H1 (cell line): Measurements from ENCODE around the gene DRAP1. TPM values are rescaled to one million over a fixed set of nuclear protein-coding genes. Genes with fewer than 3 reads are reported as not detected.

ENCODE experiments used
- CTCF ChIA-PET: fragments of 300-600 bp; sonication (Branson Sonifier 250); formaldehyde crosslinking; loops from one replicate; lab custom pipeline; 2021; ENCODE audit not compliant: partially characterized antibody; lab: Charles Lee
- POLR2A ChIA-PET: fragments of 300-600 bp; sonication (Branson Sonifier 250); formaldehyde crosslinking; loops from one replicate; lab custom pipeline; 2021; ENCODE audit warnings: inconsistent platforms; ENCODE audit not compliant: partially characterized antibody; lab: Charles Lee
- DNase-seq, 2 experiments: peaks; one replicate each; pipeline versions ENCODE4 v3.0.0 to v3.0.0-alpha.2; 2010 to 2022; ENCODE audit warnings: low spot score in 2 of 2, low read depth in 1 of 2, mixed read lengths in 1 of 2
- FAIRE-seq: peaks from 2 replicates; lab custom pipeline; 2011; peaks lifted over from hg19 to GRCh38; lab: Jason Lieb, UNC
- H2AFZ ChIP-seq: 2 replicates; pipeline ENCODE4 v1.8.1; 2012; ENCODE audit warnings: low read length, inconsistent platforms
- H2AK5ac ChIP-seq: 2 replicates; pipeline ENCODE4 v1.6.1; 2013; ENCODE audit warnings: low read depth, low read length
- H2BK120ac ChIP-seq: replicated peaks from 2 replicates; pipeline ENCODE3; 2013; ENCODE audit warnings: low read depth, low read length, inconsistent platforms
- H2BK12ac ChIP-seq: 2 replicates; pipeline ENCODE4 v1.6.1; 2013; ENCODE audit warnings: low read depth, low read length
- H2BK15ac ChIP-seq: 2 replicates; pipeline ENCODE4 v1.6.1; 2013; ENCODE audit warnings: low read length
- H2BK20ac ChIP-seq: 2 replicates; pipeline ENCODE4 v1.6.1; 2013; ENCODE audit warnings: low read length
- H2BK5ac ChIP-seq: 2 replicates; pipeline ENCODE4 v1.6.1; 2013; ENCODE audit warnings: low read depth, low read length
- H3K14ac ChIP-seq: 2 replicates; pipeline ENCODE4 v1.6.1; 2013; ENCODE audit warnings: inconsistent platforms; ENCODE audit not compliant: insufficient read length
- H3K18ac ChIP-seq: 2 replicates; pipeline ENCODE4 v1.6.1; 2013; ENCODE audit warnings: low read length; ENCODE audit errors: extremely low read depth
- H3K23ac ChIP-seq: 2 replicates; pipeline ENCODE4 v1.6.1; 2013; ENCODE audit warnings: inconsistent platforms; ENCODE audit not compliant: insufficient read length
- H3K23me2 ChIP-seq: 2 replicates; pipeline ENCODE4 v1.6.1; 2013; ENCODE audit warnings: low read depth, low read length
- H3K27ac ChIP-seq: 2 replicates; pipeline ENCODE4 v1.6.1; 2011; ENCODE audit warnings: low read depth, low read length, inconsistent platforms
- H3K27me3 ChIP-seq, 4 experiments: replicated peaks in 1 of 4; 1 replicate in 1 of 4; 2 replicates in 3 of 4; pipeline versions ENCODE4 v1.6.1 to v1.8.1; 2011 to 2013; ENCODE audit warnings: low read length in 3 of 4, mild to moderate bottlenecking in 3 of 4, inconsistent platforms in 2 of 4, mixed read lengths in 2 of 4, moderate library complexity in 1 of 4; ENCODE audit not compliant: control insufficient read depth in 3 of 4, insufficient read depth in 3 of 4; ENCODE audit errors: extremely low read depth in 1 of 4
- H3K36me3 ChIP-seq, 4 experiments: 2 replicates each; pipeline versions ENCODE4 v1.6.1 to v1.8.1; 2011 to 2013; ENCODE audit warnings: mild to moderate bottlenecking in 4 of 4, low read length in 3 of 4, moderate library complexity in 2 of 4, control low read depth in 1 of 4, inconsistent platforms in 1 of 4; ENCODE audit not compliant: insufficient read depth in 4 of 4, control insufficient read depth in 2 of 4
- H3K4ac ChIP-seq: replicated peaks from 2 replicates; pipeline ENCODE3; 2013; ENCODE audit warnings: low read length, low read depth, mixed read lengths, inconsistent platforms; ENCODE audit not compliant: insufficient read length
- H3K4me1 ChIP-seq, 4 experiments: replicated peaks in 1 of 4; 1 replicate in 1 of 4; 2 replicates in 3 of 4; pipeline versions ENCODE4 v1.6.1 to v1.8.1; 2011 to 2013; ENCODE audit warnings: low read length in 3 of 4, inconsistent platforms in 2 of 4, mixed read lengths in 1 of 4; ENCODE audit not compliant: insufficient read depth in 4 of 4, control insufficient read depth in 3 of 4
- H3K4me2 ChIP-seq, 2 experiments: 2 replicates each; pipeline versions ENCODE4 v1.6.1 to v1.8.1; 2011 to 2013; ENCODE audit warnings: low read depth in 2 of 2, low read length in 2 of 2, control low read depth in 1 of 2, inconsistent platforms in 1 of 2, mild to moderate bottlenecking in 1 of 2; ENCODE audit not compliant: insufficient read depth in 1 of 2
- H3K4me3 ChIP-seq, 4 experiments: fragments of 200-600, 300-600 bp in 1 of 4; sonication (generic), shearing (Covaris generic), sonication (Bioruptor Twin) in 1 of 4; 2 replicates each; pipeline versions ENCODE4 v1.5.1 to v1.8.1; 2011 to 2016; ENCODE audit warnings: low read length in 4 of 4, low read depth in 3 of 4, control low read depth in 2 of 4, inconsistent platforms in 2 of 4, mild to moderate bottlenecking in 2 of 4, mixed read lengths in 1 of 4, moderate library complexity in 1 of 4; ENCODE audit not compliant: insufficient read depth in 2 of 4; ENCODE audit errors: extremely low read depth in 1 of 4
- H3K56ac ChIP-seq: replicated peaks from 2 replicates; pipeline ENCODE3; 2013; ENCODE audit warnings: low read depth, mild to moderate bottlenecking, mixed read lengths, low read length, inconsistent platforms; ENCODE audit not compliant: insufficient read length
- H3K79me1 ChIP-seq: 2 replicates; pipeline ENCODE4 v1.6.1; 2013; ENCODE audit warnings: low read depth, low read length, control low read depth
- H3K79me2 ChIP-seq, 2 experiments: 2 replicates each; pipeline versions ENCODE4 v1.6.1 to v1.8.1; 2012 to 2013; ENCODE audit warnings: low read length in 2 of 2, mild to moderate bottlenecking in 2 of 2, inconsistent platforms in 1 of 2; ENCODE audit not compliant: insufficient read depth in 2 of 2, control insufficient read depth in 1 of 2
- H3K9ac ChIP-seq, 4 experiments: replicated peaks in 1 of 4; 1 replicate in 1 of 4; 2 replicates in 3 of 4; pipeline versions ENCODE4 v1.6.1 to v1.8.1; 2011 to 2013; ENCODE audit warnings: low read depth in 3 of 4, low read length in 3 of 4, control low read depth in 2 of 4, mild to moderate bottlenecking in 2 of 4, moderate library complexity in 2 of 4, inconsistent platforms in 1 of 4; ENCODE audit errors: extremely low read depth in 1 of 4
- H3K9me3 ChIP-seq, 2 experiments: 2 replicates each; pipeline versions ENCODE4 v1.6.1 to v1.8.1; 2012 to 2013; ENCODE audit warnings: mild to moderate bottlenecking in 2 of 2, moderate library complexity in 2 of 2, control low read depth in 1 of 2, inconsistent platforms in 1 of 2, low read depth in 1 of 2, low read length in 1 of 2, mixed read lengths in 1 of 2; ENCODE audit not compliant: insufficient read depth in 2 of 2
- H4K20me1 ChIP-seq, 2 experiments: replicated peaks in 1 of 2; 2 replicates each; pipeline versions ENCODE3 to v1.8.1; 2011 to 2013; ENCODE audit warnings: inconsistent platforms in 2 of 2, low read length in 2 of 2, mild to moderate bottlenecking in 1 of 2; ENCODE audit not compliant: insufficient read depth in 2 of 2, control insufficient read depth in 1 of 2
- H4K5ac ChIP-seq: 2 replicates; pipeline ENCODE4 v1.6.1; 2013; ENCODE audit warnings: low read length, low read depth, mixed read lengths, inconsistent platforms; ENCODE audit not compliant: insufficient read length
- H4K8ac ChIP-seq: 2 replicates; pipeline ENCODE4 v1.8.0; 2013; ENCODE audit warnings: mild to moderate bottlenecking, moderate library complexity, low read length, inconsistent platforms; ENCODE audit not compliant: insufficient read depth; ENCODE audit errors: extremely low read depth
- H4K91ac ChIP-seq: replicated peaks from 2 replicates; pipeline ENCODE3; 2013; ENCODE audit warnings: low read length, mixed read lengths, inconsistent platforms; ENCODE audit not compliant: insufficient read length
- WGBS, 2 experiments: shearing (Covaris generic) in 1 of 2; methylation state at CpG; one replicate each; pipeline versions ENCODE4 v1.1.6 to v1.1.7; 2013 to 2015; ENCODE audit warnings: low lambda C conversion rate in 2 of 2, mixed read lengths in 2 of 2, inconsistent platforms in 1 of 2, low coverage in 1 of 2, missing lambda C conversion rate in 1 of 2; ENCODE audit not compliant: insufficient replicate concordance in 2 of 2, insufficient coverage in 1 of 2, insufficient read length in 1 of 2; ENCODE audit errors: extremely low coverage in 1 of 2, missing lambda C conversion rate in 1 of 2; 5-methylcytosine and 5-hydroxymethylcytosine counted together
- polyA plus RNA-seq, 7 experiments: library from polyadenylated mRNA; depleted of rRNA in 3 of 7; stranded (reverse) in 5 of 7; unstranded in 2 of 7; fragments of >200 nt in 5 of 7; fragments of 200-250 nt in 2 of 7; gene quantifications; 1 replicate in 5 of 7; 2 replicates in 1 of 7; 4 replicates in 1 of 7; pipeline versions ENCODE4 v1.2.1 to v1.2.3, GENCODE V29; 2011 to 2013; ENCODE audit warnings: missing spikeins in 2 of 7, mixed read lengths in 2 of 7
- total RNA-seq: library from RNA; stranded (reverse); fragmentation: NEBNext Ultra II Directional; extraction: Animal tissue kit (Norgen Biotek cat#: 25700); gene quantifications from 2 replicates; pipeline ENCODE4 v1.2.1, GENCODE V29; 2021

Gene DRAP1
- total and polyA plus RNA-seq, 2 of the 8 experiments (the other 6 are each of a cell fraction or from before 2014, with no cell fraction given): 62.5 to 98.7 TPM

- Histone ChIP-seq H4K5ac (peak overlapping the region; percentile 52), H3K23me2 (no peaks in the 10 kb centered on the region), H3K79me2 (no peaks in the 10 kb centered on the region), H4K8ac (peak overlapping the region; percentile 74; the same call in 1 of the 2 replicates), H4K20me1 (peaks cover 0 to 4% of the 10 kb centered on the region in 2 experiments), H2BK15ac (peak overlapping the region; percentile 81), H2BK120ac (no peak overlapping the region), H3K56ac (no peak overlapping the region), H3K27ac (no peak overlapping the region), H3K27me3 (peaks cover 0 to 11% (median 2%) of the 10 kb centered on the region in 4 experiments; a peak in 4 of 7 replicates), H2AFZ (peak overlapping the region; percentile 54), H3K4me3 (no peak overlapping the region), H3K9me3 (no peaks in the 10 kb centered on the region), H3K4me2 (peak overlapping the region in 1 of 2 experiments; percentile 16; a peak in 1 of 4 replicates), H3K36me3 (no peaks in the 10 kb centered on the region), H2BK5ac (peak overlapping the region; percentile 66; the same call in 1 of the 2 replicates), H3K9ac (peak overlapping the region in 1 of 4 experiments; percentile 43; a peak in 1 of 7 replicates), H3K14ac (no peak overlapping the region), H3K18ac (peak overlapping the region; percentile 83), H3K23ac (no peak overlapping the region), H3K79me1 (no peaks in the 10 kb centered on the region), H2BK20ac (peak overlapping the region; percentile 17; the same call in 1 of the 2 replicates), H3K4me1 (peaks cover 2 to 7% (median 5%) of the 10 kb centered on the region in 4 experiments; a peak in 5 of 7 replicates), H2AK5ac (no peak overlapping the region), H3K4ac (no peak overlapping the region), H4K91ac (peak overlapping the region; percentile 58), H2BK12ac (peak overlapping the region; percentile 84; the same call in 1 of the 2 replicates)
- FAIRE-seq (no peak), DNase-seq (peak in 1 of 2 experiments; percentile 73)
- ChIA-PET CTCF (interaction anchor here (0.8 to 11.7 kb wide), 16 partner anchors 11 to 205 kb away, joined by 3 to 212 read pairs (median 3); partner anchors contain the start of genes CCDC85B, FIBP and FOSL1), POLR2A (interaction anchor here (0.7 to 1.8 kb wide), 18 partner anchors 11 to 791 kb away, joined by 3 to 10 read pairs (median 3); partner anchors contain the start of genes MUS81 and RELA)
- 39% methylated on average over 13 of the region's 14 CpGs; no CpG with 5 or more reads in 1 of the 2 experiments for WGBS, 2 experiments
These were observed 7.3 kb upstream of the DRAP1 start for GRCh38 chr11:65911682-65912568.
